Bronchial epithelial cell (primary cell): ENCODE measurements around the gene ARHGAP1. TPM values are rescaled to one million over a fixed set of nuclear protein-coding genes. Genes with fewer than 3 reads are reported as not detected.
A peak's percentile ranks its signal among the peaks of the same experiment; 100 is the strongest.
"Not testable (repeated sequence)": the region's sequence is repeated elsewhere in the genome, so short reads cannot be mapped to it uniquely, and the experiment has no call there.

Experiments
- DNase-seq: peaks from one replicate; pipeline ENCODE4 v3.0.0-alpha.2; 2010; ENCODE audit warnings: low read depth
- FAIRE-seq: peaks from 2 replicates; lab custom pipeline; 2011; peaks lifted over from hg19 to GRCh38; lab: Jason Lieb, UNC
- H3K27me3 ChIP-seq: 2 replicates; pipeline ENCODE4 v1.5.1; 2011; ENCODE audit warnings: low read length; ENCODE audit not compliant: control insufficient read depth, insufficient read depth
- H3K36me3 ChIP-seq: 2 replicates; pipeline ENCODE4 v1.5.1; 2011; ENCODE audit warnings: low read length; ENCODE audit not compliant: control insufficient read depth, insufficient read depth
- H3K4me3 ChIP-seq: 2 replicates; pipeline ENCODE4 v1.5.1; 2011; ENCODE audit warnings: mild to moderate bottlenecking, low read depth, low read length, control low read depth
- total RNA-seq: library from RNA; depleted of rRNA; stranded (reverse); fragments of >200 nt; gene quantifications from 2 replicates; pipeline ENCODE4 v1.2.1, GENCODE V29; 2014
- TF ChIP-seq, protein P1 (sequence below): IDR thresholded peaks from 2 replicates; pipeline ENCODE4 v1.5.1; 2011; ENCODE audit warnings: mild to moderate bottlenecking, moderate library complexity, low read length, control low read depth, inconsistent platforms; ENCODE audit not compliant: insufficient read depth, severe bottlenecking

ARHGAP1 gene
- total RNA-seq, 1 donor from 2014 or later, result 15.5 TPM

DNA sequence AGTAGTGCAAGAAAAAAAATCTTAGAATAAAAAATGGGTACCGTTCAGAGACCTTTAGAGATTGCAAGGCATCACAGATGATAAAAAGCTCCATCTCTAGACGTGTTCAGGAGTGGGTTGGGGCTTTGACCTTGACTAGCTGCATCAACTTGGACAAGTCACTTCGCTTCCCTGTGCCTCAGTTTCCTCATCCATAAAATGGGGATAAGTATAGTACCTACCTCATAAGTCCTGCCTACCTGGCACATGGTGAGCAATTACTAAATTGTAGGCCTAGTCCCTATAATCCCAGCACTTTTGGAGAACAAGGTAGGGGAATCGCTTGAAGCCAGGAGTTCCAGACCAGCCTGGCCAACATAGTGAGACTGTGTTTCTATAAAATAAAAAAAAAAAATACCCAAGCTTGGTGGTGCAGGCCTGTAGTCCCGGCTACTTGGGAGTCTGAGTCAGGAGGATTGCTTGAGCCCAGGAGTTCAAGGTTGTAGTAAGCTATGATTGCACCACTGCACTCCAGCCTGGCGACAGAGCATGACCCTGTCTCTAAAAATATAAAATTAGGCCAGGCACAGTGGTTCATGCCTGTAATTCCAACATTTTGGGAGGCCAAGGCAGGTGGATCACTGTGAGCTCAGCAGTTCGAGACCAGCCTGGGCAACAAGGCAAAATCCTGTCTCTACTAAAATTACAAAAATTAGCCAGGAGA, 12.6 kb upstream of the ARHGAP1 start:
- H3K4me3 ChIP-seq, result no peak overlapping the region
- H3K27me3 ChIP-seq, result no peaks in the 10 kb centered on the region
- no peak for FAIRE-seq
- H3K36me3 ChIP-seq, result no peaks in the 10 kb centered on the region
- no peak for DNase-seq
- TF ChIP-seq, protein P1, sequence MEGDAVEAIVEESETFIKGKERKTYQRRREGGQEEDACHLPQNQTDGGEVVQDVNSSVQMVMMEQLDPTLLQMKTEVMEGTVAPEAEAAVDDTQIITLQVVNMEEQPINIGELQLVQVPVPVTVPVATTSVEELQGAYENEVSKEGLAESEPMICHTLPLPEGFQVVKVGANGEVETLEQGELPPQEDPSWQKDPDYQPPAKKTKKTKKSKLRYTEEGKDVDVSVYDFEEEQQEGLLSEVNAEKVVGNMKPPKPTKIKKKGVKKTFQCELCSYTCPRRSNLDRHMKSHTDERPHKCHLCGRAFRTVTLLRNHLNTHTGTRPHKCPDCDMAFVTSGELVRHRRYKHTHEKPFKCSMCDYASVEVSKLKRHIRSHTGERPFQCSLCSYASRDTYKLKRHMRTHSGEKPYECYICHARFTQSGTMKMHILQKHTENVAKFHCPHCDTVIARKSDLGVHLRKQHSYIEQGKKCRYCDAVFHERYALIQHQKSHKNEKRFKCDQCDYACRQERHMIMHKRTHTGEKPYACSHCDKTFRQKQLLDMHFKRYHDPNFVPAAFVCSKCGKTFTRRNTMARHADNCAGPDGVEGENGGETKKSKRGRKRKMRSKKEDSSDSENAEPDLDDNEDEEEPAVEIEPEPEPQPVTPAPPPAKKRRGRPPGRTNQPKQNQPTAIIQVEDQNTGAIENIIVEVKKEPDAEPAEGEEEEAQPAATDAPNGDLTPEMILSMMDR, result no peak

DNA sequence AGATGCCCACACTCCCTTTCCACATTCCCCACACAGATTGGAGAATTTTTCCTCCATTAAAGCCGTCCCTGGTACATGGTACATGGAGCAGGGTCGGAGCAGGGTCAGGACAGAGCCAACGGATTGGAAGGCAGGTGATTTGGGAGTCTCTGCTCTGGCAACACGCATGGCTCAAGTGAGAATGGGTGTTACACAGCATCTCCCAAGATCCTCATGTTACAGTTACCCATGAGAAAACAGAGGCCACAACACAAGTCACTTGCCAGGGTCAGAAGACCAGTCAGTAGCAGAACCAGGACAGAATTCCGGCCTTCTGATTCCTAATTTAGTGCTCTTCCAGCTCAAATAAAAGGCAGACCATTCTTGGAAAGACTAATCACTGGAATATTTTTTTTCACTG, 10.9 kb upstream of the ARHGAP1 start:
- no peaks in the 10 kb centered on the region for H3K27me3 ChIP-seq
- FAIRE-seq (no peak), DNase-seq (no peak)
- no peak overlapping the region for H3K4me3 ChIP-seq
- TF ChIP-seq, protein P1, result no peak
- H3K36me3 ChIP-seq, result peaks cover 2% of the 10 kb centered on the region

DNA sequence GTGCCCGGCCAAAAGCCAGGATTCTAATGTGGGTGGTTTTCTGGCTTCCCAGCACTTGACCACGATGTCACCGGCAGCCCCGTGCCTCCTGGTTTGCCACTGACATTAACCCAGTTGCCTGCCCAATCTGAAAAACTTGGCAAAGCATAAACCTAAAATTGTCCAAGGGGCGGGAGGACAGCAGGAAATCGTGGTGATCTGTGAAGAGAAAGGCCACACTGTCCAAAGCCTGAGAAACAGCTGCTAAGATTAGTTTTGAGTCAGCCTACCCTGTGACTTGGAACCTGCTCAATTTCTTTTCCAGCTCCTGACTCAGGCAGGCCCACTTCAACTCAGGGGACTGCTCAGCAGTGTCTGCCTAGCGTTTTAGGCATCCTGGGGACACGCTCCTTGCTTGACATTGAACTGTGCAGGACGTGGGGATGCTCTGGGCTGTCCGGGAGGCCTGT, 10.4 kb upstream of the ARHGAP1 start:
- peak; percentile 47 for DNase-seq
- FAIRE-seq, result no peak

DNA sequence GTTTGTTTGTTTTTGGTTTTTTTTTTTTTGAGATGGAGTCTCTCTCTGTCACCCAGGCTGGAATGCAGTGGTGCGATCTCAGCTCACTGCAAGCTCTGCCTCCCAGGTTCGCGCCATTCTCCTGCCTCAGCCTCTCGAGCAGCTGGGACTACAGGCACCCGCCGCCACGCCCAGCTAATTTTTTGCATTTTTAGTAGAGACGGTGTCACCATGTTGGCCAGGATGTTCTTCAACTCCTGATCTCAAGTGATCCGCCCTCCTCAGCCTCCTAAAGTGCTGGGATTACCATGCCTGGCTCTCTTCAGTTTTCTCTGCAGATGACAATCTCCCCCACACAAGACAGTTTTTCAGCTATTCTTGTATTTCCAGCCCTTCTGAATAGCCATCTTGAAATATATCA, 8.9 kb upstream of the ARHGAP1 start:
- H3K36me3 ChIP-seq, result peaks cover 16% of the 10 kb centered on the region
- not testable (repeated sequence) for FAIRE-seq, H3K4me3 ChIP-seq, H3K27me3 ChIP-seq, DNase-seq

More for the DNA sequence above, 10.4 kb upstream of the ARHGAP1 start:
- TF ChIP-seq, protein P1, result no peak
- H3K36me3 ChIP-seq, result peaks cover 4% of the 10 kb centered on the region
- no peaks in the 10 kb centered on the region for H3K27me3 ChIP-seq
- H3K4me3 ChIP-seq, result no peak overlapping the region

DNA sequence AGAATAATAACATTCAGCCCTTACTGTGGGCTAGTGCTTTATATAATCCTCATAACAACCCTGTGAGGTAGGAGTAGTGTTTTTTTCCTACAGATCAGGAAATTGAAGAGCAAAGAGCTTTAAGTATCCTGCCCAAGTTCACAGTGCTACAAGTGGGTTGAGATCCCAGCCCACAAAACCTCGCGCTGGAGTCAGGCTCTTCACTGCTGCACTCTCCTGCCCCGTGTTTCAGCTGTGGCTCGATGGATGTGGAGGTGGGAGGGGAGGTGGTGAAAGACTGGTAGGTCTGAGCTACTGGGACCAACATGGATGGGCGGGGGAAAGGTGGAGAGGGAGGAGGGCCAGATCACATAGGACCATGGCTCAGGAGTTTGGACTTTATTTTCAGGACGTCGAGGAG, 6.5 kb upstream of the ARHGAP1 start:
- Histone ChIP-seq H3K4me3 (no peak overlapping the region), H3K36me3 (peaks cover 26% of the 10 kb centered on the region), H3K27me3 (no peaks in the 10 kb centered on the region)
- no peak for FAIRE-seq
- no peak for DNase-seq
- TF ChIP-seq, protein P1, result no peak

DNA sequence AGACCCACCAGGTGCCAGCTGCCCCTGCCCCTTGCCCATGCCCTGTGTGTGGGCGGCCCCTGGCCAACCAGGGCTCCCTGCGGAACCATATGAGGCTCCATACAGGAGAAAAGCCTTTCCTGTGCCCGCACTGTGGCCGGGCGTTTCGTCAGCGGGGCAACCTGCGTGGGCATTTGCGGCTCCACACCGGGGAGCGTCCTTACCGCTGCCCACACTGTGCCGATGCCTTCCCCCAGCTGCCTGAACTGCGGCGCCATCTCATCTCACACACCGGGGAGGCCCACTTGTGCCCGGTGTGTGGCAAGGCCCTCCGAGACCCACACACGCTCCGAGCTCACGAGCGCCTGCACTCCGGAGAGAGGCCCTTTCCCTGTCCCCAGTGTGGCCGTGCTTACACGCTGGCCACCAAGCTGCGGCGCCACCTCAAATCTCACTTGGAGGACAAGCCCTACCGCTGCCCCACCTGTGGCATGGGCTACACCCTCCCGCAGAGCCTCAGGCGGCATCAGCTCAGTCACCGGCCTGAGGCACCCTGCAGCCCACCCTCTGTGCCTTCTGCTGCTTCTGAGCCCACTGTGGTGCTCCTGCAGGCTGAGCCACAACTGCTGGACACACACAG, 4.8 kb upstream of the ARHGAP1 start:
- Histone ChIP-seq H3K36me3 (peaks cover 26% of the 10 kb centered on the region), H3K27me3 (no peaks in the 10 kb centered on the region), H3K4me3 (no peak overlapping the region)
- DNase-seq (no peak), FAIRE-seq (no peak)
- TF ChIP-seq, protein P1, result no peak
